Measurements from ENCODE around the gene CLBA1. TPM values are rescaled to one million over a fixed set of nuclear protein-coding genes. Genes with fewer than 3 reads are reported as not detected.

The CLBA1 gene
- total and polyA plus RNA-seq, 4 experiments from 2014 or later = 1.2 to 1.6 (median 1.3) TPM

Other genes starting within 250 kb of the CLBA1 start
- 10 to 100 TPM; 69.3 to 80.2 TPM for gene SIVA1, start 232.6 kb upstream of the CLBA1 start, total RNA-seq
- 100 to 1,000 TPM; 208 to 266 TPM for gene SIVA1, start 232.6 kb upstream of the CLBA1 start, polyA plus RNA-seq
- 10 to 100 TPM; 88.7 to 90.5 TPM for gene AKT1, start 190.0 kb upstream of the CLBA1 start, total RNA-seq
- gene AKT1, start 190.0 kb upstream of the CLBA1 start, polyA plus RNA-seq = 10 to 100 TPM in 1 of 2 donors, 1 to 10 TPM in 1; 5.3 to 23.5 TPM
- 10 to 100 TPM; 11.6 to 12.3 TPM for gene ZBTB42, start 184.7 kb upstream of the CLBA1 start, total RNA-seq
- gene ZBTB42, start 184.7 kb upstream of the CLBA1 start, polyA plus RNA-seq = 1 to 10 TPM; 2.0 to 2.1 TPM
- 1 to 10 TPM; 3.0 to 3.8 TPM for gene CEP170B, start 120.5 kb upstream of the CLBA1 start, total RNA-seq
- gene CEP170B, start 120.5 kb upstream of the CLBA1 start, polyA plus RNA-seq = under 1 TPM in 1 of 2 donors, not detected in 1; 0.16 TPM
- gene PLD4, start 60.9 kb upstream of the CLBA1 start, total RNA-seq = not detected
- under 1 TPM in 1 of 2 donors, not detected in 1; 0.68 TPM for gene PLD4, start 60.9 kb upstream of the CLBA1 start, polyA plus RNA-seq
- under 1 TPM; 0.06 to 0.15 TPM for gene AHNAK2, start 7.4 kb upstream of the CLBA1 start, total RNA-seq
- gene AHNAK2, start 7.4 kb upstream of the CLBA1 start, polyA plus RNA-seq = not detected
- gene CDCA4, start 35.3 kb downstream of the CLBA1 start, total RNA-seq = 10 to 100 TPM; 17.1 to 19.0 TPM
- gene CDCA4, start 35.3 kb downstream of the CLBA1 start, polyA plus RNA-seq = 10 to 100 TPM; 18.7 to 20.9 TPM
- gene GPR132, start 79.6 kb downstream of the CLBA1 start, total RNA-seq = 10 to 100 TPM; 47.3 to 49.2 TPM
- 10 to 100 TPM in 1 of 2 donors, 1 to 10 TPM in 1; 4.9 to 40.0 TPM for gene GPR132, start 79.6 kb downstream of the CLBA1 start, polyA plus RNA-seq
- under 1 TPM; 0.29 to 0.80 TPM for gene JAG2, start 183.0 kb downstream of the CLBA1 start, total RNA-seq
- not detected for gene JAG2, start 183.0 kb downstream of the CLBA1 start, polyA plus RNA-seq
- gene NUDT14, start 195.5 kb downstream of the CLBA1 start, total RNA-seq = 10 to 100 TPM; 17.4 to 18.0 TPM
- gene NUDT14, start 195.5 kb downstream of the CLBA1 start, polyA plus RNA-seq = 10 to 100 TPM; 10.5 to 20.2 TPM

All from CD4-positive, alpha-beta memory T cell (primary cell).